IMR-90 (cell line): ENCODE measurements around the gene ALG8. TPM values are rescaled to one million over a fixed set of nuclear protein-coding genes. Genes with fewer than 3 reads are reported as not detected.

Experiments used
- ATAC-seq: fragments of 200-7000 bp; cut with Tn5 transposase; 2 replicates; pipeline ENCODE4 v1.9.1; 2020; ENCODE audit warnings: low read depth, mild to moderate bottlenecking, moderate library complexity
- BruUV-seq: library from RNA; stranded (reverse); fragments of 400-500 nt; replicated peaks from 2 replicates; lab custom pipeline; 2021; lab: Mats Ljungman, UMichigan
- CTCF ChIA-PET: fragments of 300-600 bp; formaldehyde crosslinking; extraction: SDS; loops from one replicate; lab custom pipeline; 2021; ENCODE audit warnings: antibody characterized with exemption; lab: Yijun Ruan, JAX
- POLR2A ChIA-PET: fragments of 300-600 bp; sonication (Branson Sonifier 250); formaldehyde crosslinking; loops from one replicate; lab custom pipeline; 2022; ENCODE audit warnings: antibody characterized with exemption; ENCODE audit not compliant: unreplicated experiment; lab: Charles Lee
- DNase-seq: peaks from one replicate; pipeline ENCODE4 v3.0.0; 2013
- H2AFZ ChIP-seq: replicated peaks from 2 replicates; pipeline ENCODE3; 2013; ENCODE audit warnings: low read length, mild to moderate bottlenecking; ENCODE audit not compliant: poor library complexity
- H2AK5ac ChIP-seq: 2 replicates; pipeline ENCODE4 v1.6.1; 2013; ENCODE audit warnings: low read depth, low read length, inconsistent platforms
- H2AK9ac ChIP-seq: replicated peaks from 2 replicates; pipeline ENCODE3; 2013; ENCODE audit warnings: mild to moderate bottlenecking, low read depth, low read length, moderate library complexity; ENCODE audit not compliant: poor library complexity
- H2BK120ac ChIP-seq: 2 replicates; pipeline ENCODE4 v1.6.1; 2013; ENCODE audit warnings: low read depth, low read length, inconsistent platforms
- H2BK15ac ChIP-seq: 3 replicates; pipeline ENCODE4 v1.6.1; 2013; ENCODE audit warnings: low read depth, low read length, inconsistent platforms
- H2BK20ac ChIP-seq: 2 replicates; pipeline ENCODE4 v1.6.1; 2013; ENCODE audit warnings: low read depth, mild to moderate bottlenecking, inconsistent platforms, low read length, moderate library complexity
- H2BK5ac ChIP-seq: 2 replicates; pipeline ENCODE4 v1.6.1; 2013; ENCODE audit warnings: mild to moderate bottlenecking, low read depth, low read length, inconsistent platforms; ENCODE audit not compliant: poor library complexity, severe bottlenecking
- H3K14ac ChIP-seq: replicated peaks from 2 replicates; pipeline ENCODE4 v1.6.1; 2013; ENCODE audit warnings: low read depth, low read length, inconsistent platforms
- H3K18ac ChIP-seq: 2 replicates; pipeline ENCODE4 v1.6.1; 2013; ENCODE audit warnings: low read depth, low read length, control low read depth
- H3K23ac ChIP-seq: 2 replicates; pipeline ENCODE4 v1.6.1; 2013; ENCODE audit warnings: low read depth, low read length, inconsistent platforms
- H3K27ac ChIP-seq: 2 replicates; pipeline ENCODE4 v1.5.1; 2013; ENCODE audit warnings: mild to moderate bottlenecking, control low read depth, low read length; ENCODE audit not compliant: insufficient read depth
- H3K27me3 ChIP-seq: 2 replicates; pipeline ENCODE4 v1.6.1; 2013; ENCODE audit warnings: low read length; ENCODE audit not compliant: control insufficient read depth, insufficient read depth
- H3K36me3 ChIP-seq: 2 replicates; pipeline ENCODE4 v1.6.1; 2013; ENCODE audit warnings: low read length, mixed read lengths; ENCODE audit not compliant: control insufficient read depth, insufficient read depth
- H3K4ac ChIP-seq: 2 replicates; pipeline ENCODE4 v1.6.1; 2013; ENCODE audit warnings: low read depth, low read length, inconsistent platforms
- H3K4me1 ChIP-seq: 2 replicates; pipeline ENCODE4 v1.6.1; 2013; ENCODE audit warnings: low read length, mixed read lengths; ENCODE audit not compliant: control insufficient read depth, insufficient read depth
- H3K4me2 ChIP-seq: 2 replicates; pipeline ENCODE4 v1.6.1; 2013; ENCODE audit warnings: low read depth, mild to moderate bottlenecking, control low read depth, low read length, moderate library complexity
- H3K4me3 ChIP-seq: 2 replicates; pipeline ENCODE4 v1.5.1; 2013; ENCODE audit warnings: low read depth, mild to moderate bottlenecking, control low read depth, low read length, moderate library complexity; ENCODE audit not compliant: insufficient read depth
- H3K56ac ChIP-seq: 2 replicates; pipeline ENCODE4 v1.6.1; 2013; ENCODE audit warnings: low read length, inconsistent platforms; ENCODE audit not compliant: insufficient read depth; ENCODE audit errors: extremely low read depth
- H3K79me1 ChIP-seq, 2 experiments: 2 replicates each; pipeline ENCODE4 v1.6.1; 2013; ENCODE audit warnings: low read length in 2 of 2, inconsistent platforms in 1 of 2, low read depth in 1 of 2
- H3K9ac ChIP-seq: 2 replicates; pipeline ENCODE4 v1.6.1; 2013; ENCODE audit warnings: low read depth, low read length, control low read depth
- H3K9me1 ChIP-seq: 2 replicates; pipeline ENCODE4 v1.6.1; 2013; ENCODE audit warnings: low read length, inconsistent platforms; ENCODE audit not compliant: insufficient read depth
- H3K9me3 ChIP-seq: 2 replicates; pipeline ENCODE4 v1.6.1; 2013; ENCODE audit warnings: low read length; ENCODE audit not compliant: control insufficient read depth, insufficient read depth
- H4K20me1 ChIP-seq: 2 replicates; pipeline ENCODE4 v1.6.1; 2013; ENCODE audit warnings: low read length, inconsistent platforms; ENCODE audit not compliant: insufficient read depth
- H4K5ac ChIP-seq: 2 replicates; pipeline ENCODE4 v1.6.1; 2013; ENCODE audit warnings: mild to moderate bottlenecking, low read depth, low read length, control low read depth
- H4K8ac ChIP-seq, 2 experiments: 2 replicates each; pipeline ENCODE4 v1.6.1; 2013; ENCODE audit warnings: low read depth in 2 of 2, low read length in 2 of 2, control low read depth in 1 of 2, inconsistent platforms in 1 of 2
- H4K91ac ChIP-seq: 2 replicates; pipeline ENCODE4 v1.6.1; 2013; ENCODE audit warnings: low read depth, low read length, inconsistent platforms; ENCODE audit not compliant: insufficient read depth
- CEBPB ChIP-seq: IDR thresholded peaks from 2 replicates; pipeline ENCODE4 v1.6.1; 2012; ENCODE audit warnings: low read depth, low read length, improper control_type of control experiment
- WGBS, 2 experiments: methylation state at CpG; one replicate each; pipeline versions ENCODE4 v1.1.5 to v1.1.7; 2013; ENCODE audit warnings: missing lambda C conversion rate in 2 of 2; ENCODE audit not compliant: insufficient read length in 1 of 2; ENCODE audit errors: extremely low coverage in 2 of 2; 5-methylcytosine and 5-hydroxymethylcytosine counted together
- dilution Hi-C: fragments of 300-500 bp; cut with HindIII; formaldehyde crosslinking; loops from one replicate; pipeline ENCODE4 v1.14.3; 2018; ENCODE audit warnings: low sequenced_read_pairs; ENCODE audit not compliant: unreplicated experiment
- in situ Hi-C: fragments of 300-500 bp; cut with MboI; formaldehyde crosslinking; loops from 3 replicates; pipeline ENCODE4 v1.14.3; 2019; ENCODE audit warnings: low sequenced_read_pairs, inconsistent platforms, mixed read lengths
- intact Hi-C: fragments of 100-400 bp; cut with micrococcal nuclease; formaldehyde crosslinking; loops from 2 replicates; pipeline ENCODE4 v1.10.0; 2022
- polyA plus RNA-seq, 3 experiments: library from polyadenylated mRNA; depleted of rRNA; stranded (reverse); fragments of >200 nt; gene quantifications; 2 replicates each; pipeline ENCODE4 v1.2.3, GENCODE V29; 2012; ENCODE audit warnings: low replicate concordance in 1 of 3
- total RNA-seq: library from RNA; depleted of rRNA; stranded (reverse); fragments of >200 nt; gene quantifications from 2 replicates; pipeline ENCODE4 v1.2.3, GENCODE V29; 2012

Gene ALG8
- total and polyA plus RNA-seq, 2 of the 4 experiments (the other 2 are of a cell fraction) = 27.8 to 31.8 TPM

GRCh38 chr11:78071717-78072116 lies 67.7 kb downstream of the ALG8 start:
- H2BK20ac ChIP-seq = no peak overlapping the region
- 0 out of 2 replicates have a peak, but pooled peaks cover 2% of the 10 kb centered on the region for H3K4me1 ChIP-seq
- H3K79me1 ChIP-seq = peaks cover 27 to 62% of the 10 kb centered on the region in 2 experiments
- no peak overlapping the region for H3K27ac ChIP-seq
- H3K23ac ChIP-seq = no peak overlapping the region
- no peaks in the 10 kb centered on the region for H3K9me3 ChIP-seq
- H2AFZ ChIP-seq = no peak overlapping the region
- no peak overlapping the region for H2BK120ac ChIP-seq
- DNase-seq (no peak), ATAC-seq (no peak)
- no peak overlapping the region for H2AK5ac ChIP-seq
- no CpG with 5 or more reads among the region's 3 CpGs for WGBS, 2 experiments
- H3K4ac ChIP-seq = no peak overlapping the region
- no peak overlapping the region for H3K4me2 ChIP-seq
- H4K8ac ChIP-seq = no peak overlapping the region
- H4K91ac ChIP-seq = no peak overlapping the region
- H4K20me1 ChIP-seq = peaks cover 24% of the 10 kb centered on the region
- dilution Hi-C loops = no loop called here
- BruUV-seq = no TSS peak
- H3K9ac ChIP-seq = no peak overlapping the region
- H4K5ac ChIP-seq = no peak overlapping the region
- H2AK9ac ChIP-seq = no peak overlapping the region
- POLR2A ChIA-PET = no interaction called here
- CTCF ChIA-PET = interaction anchor here (0.6 kb wide), 1 partner anchor 65 kb away, joined by 5 read pairs; no protein-coding TSS in a partner anchor
- H3K9me1 ChIP-seq = peaks cover 10% of the 10 kb centered on the region
- TF ChIP-seq CEBPB = no peak
- no peak overlapping the region for H3K18ac ChIP-seq
- H3K56ac ChIP-seq = no peak overlapping the region
- no peak overlapping the region for H3K4me3 ChIP-seq
- no peaks in the 10 kb centered on the region for H3K27me3 ChIP-seq
- H3K36me3 ChIP-seq = peaks cover 24% of the 10 kb centered on the region
- no peak overlapping the region for H3K14ac ChIP-seq
- in situ Hi-C loops = no loop called here
- no peak overlapping the region for H2BK5ac ChIP-seq
- intact Hi-C loops = no loop called here
- no peak overlapping the region for H2BK15ac ChIP-seq
